Activated CD8-positive, alpha-beta T cell treated with anti-CD3 and anti-CD28 coated beads for 36 hours (primary cell): ENCODE data around the gene RBMS3. TPM values are rescaled to one million over a fixed set of nuclear protein-coding genes. Genes with fewer than 3 reads are reported as not detected.
"Not testable (repeated sequence)": the region's sequence is repeated elsewhere in the genome, so short reads cannot be mapped to it uniquely, and the experiment has no call there.

Experiments used
- ATAC-seq: fragments of 200-7000 bp; cut with Tn5 transposase; one replicate; pipeline ENCODE4 v1.10.0; 2021; ENCODE audit warnings: mild to moderate bottlenecking, moderate library complexity
- CTCF ChIA-PET: fragments of 350-600 bp; sonication (Branson Sonifier 250); formaldehyde crosslinking; loops from one replicate; lab custom pipeline; 2021; ENCODE audit warnings: antibody characterized with exemption; lab: Charles Lee
- POLR2A ChIA-PET: fragments of 350-600 bp; sonication (Branson Sonifier 250); formaldehyde crosslinking; loops from one replicate; lab custom pipeline; 2021; ENCODE audit warnings: antibody characterized with exemption; lab: Charles Lee
- DNase-seq: peaks from one replicate; pipeline ENCODE4 v3.0.0-alpha.2; 2020
- H3K27ac Mint-ChIP-seq: one replicate; pipeline ENCODE4 v1.8.0; 2021; ENCODE audit warnings: mild to moderate bottlenecking, mixed read lengths
- H3K27me3 Mint-ChIP-seq: one replicate; pipeline ENCODE4 v1.8.0; 2021; ENCODE audit warnings: mixed read lengths
- H3K36me3 Mint-ChIP-seq: one replicate; pipeline ENCODE4 v1.8.0; 2021; ENCODE audit warnings: low read depth, mixed read lengths
- H3K4me1 Mint-ChIP-seq: one replicate; pipeline ENCODE4 v1.8.0; 2021; ENCODE audit warnings: low read depth, mixed read lengths
- H3K4me3 Mint-ChIP-seq: one replicate; pipeline ENCODE4 v1.8.0; 2021; ENCODE audit warnings: mild to moderate bottlenecking, moderate library complexity, mixed read lengths
- H3K9me3 Mint-ChIP-seq: one replicate; pipeline ENCODE4 v1.8.0; 2021; ENCODE audit warnings: mixed read lengths
- intact Hi-C: fragments of 100-400 bp; cut with micrococcal nuclease; formaldehyde crosslinking; loops from one replicate; pipeline ENCODE4 v1.10.0; 2022
- total RNA-seq, 2 experiments: library from RNA; stranded (reverse); gene quantifications; one replicate each; pipeline ENCODE4 v1.2.3, GENCODE V29; 2021
- TF ChIP-seq, protein P1 (sequence below): fragments of 200-600 bp; IDR thresholded peaks from one replicate; pipeline ENCODE4 v1.8.0; 2022; ENCODE audit warnings: antibody characterized with exemption, mild to moderate bottlenecking

RBMS3 gene
- total RNA-seq, 2 experiments from 2014 or later, result 2.3 to 2.8 TPM

DNA sequence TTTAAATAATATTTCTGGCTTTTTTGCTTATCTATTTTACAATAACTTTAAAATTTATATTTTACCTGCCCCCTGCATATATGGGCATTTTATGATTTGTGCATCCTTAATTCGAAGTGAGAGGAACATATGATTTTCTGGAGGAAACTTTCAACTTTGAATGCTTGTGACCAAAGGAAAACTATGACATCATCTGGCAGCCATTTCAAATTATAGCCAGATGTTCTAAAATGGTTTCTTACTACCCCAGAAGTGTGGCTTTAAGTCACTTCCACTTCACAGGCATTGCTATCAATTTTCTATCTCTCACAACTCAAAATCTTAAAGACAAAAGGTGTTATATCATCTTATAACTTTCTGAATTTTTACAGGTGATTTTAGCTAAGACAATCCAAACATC, 508.8 kb downstream of the RBMS3 start:
- Mint-ChIP-seq H3K9me3 (no peaks in the 10 kb centered on the region), H3K27ac (no peak overlapping the region)

DNA sequence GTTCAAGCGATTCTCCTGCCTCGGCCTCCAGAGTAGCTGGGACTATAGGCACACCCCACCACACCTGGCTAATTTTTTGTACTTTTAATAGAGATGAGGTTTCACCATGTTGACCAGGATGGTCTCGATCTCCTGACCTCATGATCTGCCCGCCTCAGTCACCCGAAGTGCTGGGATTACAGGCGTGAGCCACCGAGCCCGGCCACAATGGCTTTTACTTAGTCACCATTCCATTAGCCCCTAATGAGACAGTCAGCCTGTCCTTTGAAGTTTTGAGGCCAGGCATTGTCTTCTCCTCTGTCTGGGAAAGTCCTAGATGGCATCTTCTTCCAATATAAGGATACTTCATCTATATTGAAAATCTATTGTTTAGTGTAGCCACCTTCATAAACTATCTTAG, 515.9 kb downstream of the RBMS3 start:
- Mint-ChIP-seq H3K4me3 (no peak overlapping the region), H3K27ac (no peak overlapping the region), H3K27me3 (no peaks in the 10 kb centered on the region), H3K4me1 (no peaks in the 10 kb centered on the region), H3K36me3 (no peaks in the 10 kb centered on the region), H3K9me3 (no peaks in the 10 kb centered on the region)
- ATAC-seq (no peak), DNase-seq (no peak)
- CTCF ChIA-PET, result no interaction called here
- intact Hi-C loops, result no loop called here
- POLR2A ChIA-PET, result no interaction called here
- TF ChIP-seq, protein P1, sequence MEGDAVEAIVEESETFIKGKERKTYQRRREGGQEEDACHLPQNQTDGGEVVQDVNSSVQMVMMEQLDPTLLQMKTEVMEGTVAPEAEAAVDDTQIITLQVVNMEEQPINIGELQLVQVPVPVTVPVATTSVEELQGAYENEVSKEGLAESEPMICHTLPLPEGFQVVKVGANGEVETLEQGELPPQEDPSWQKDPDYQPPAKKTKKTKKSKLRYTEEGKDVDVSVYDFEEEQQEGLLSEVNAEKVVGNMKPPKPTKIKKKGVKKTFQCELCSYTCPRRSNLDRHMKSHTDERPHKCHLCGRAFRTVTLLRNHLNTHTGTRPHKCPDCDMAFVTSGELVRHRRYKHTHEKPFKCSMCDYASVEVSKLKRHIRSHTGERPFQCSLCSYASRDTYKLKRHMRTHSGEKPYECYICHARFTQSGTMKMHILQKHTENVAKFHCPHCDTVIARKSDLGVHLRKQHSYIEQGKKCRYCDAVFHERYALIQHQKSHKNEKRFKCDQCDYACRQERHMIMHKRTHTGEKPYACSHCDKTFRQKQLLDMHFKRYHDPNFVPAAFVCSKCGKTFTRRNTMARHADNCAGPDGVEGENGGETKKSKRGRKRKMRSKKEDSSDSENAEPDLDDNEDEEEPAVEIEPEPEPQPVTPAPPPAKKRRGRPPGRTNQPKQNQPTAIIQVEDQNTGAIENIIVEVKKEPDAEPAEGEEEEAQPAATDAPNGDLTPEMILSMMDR, result no peak

More for the DNA sequence above, 508.8 kb downstream of the RBMS3 start:
- CTCF ChIA-PET, result no interaction called here
- ATAC-seq (no peak), DNase-seq (no peak)
- POLR2A ChIA-PET, result no interaction called here
- TF ChIP-seq, protein P1, result no peak
- no peaks in the 10 kb centered on the region for H3K36me3 Mint-ChIP-seq
- intact Hi-C loops, result no loop called here
- H3K27me3 Mint-ChIP-seq, result peaks cover 2% of the 10 kb centered on the region
- H3K4me3 Mint-ChIP-seq, result no peak overlapping the region
- H3K4me1 Mint-ChIP-seq, result no peaks in the 10 kb centered on the region

DNA sequence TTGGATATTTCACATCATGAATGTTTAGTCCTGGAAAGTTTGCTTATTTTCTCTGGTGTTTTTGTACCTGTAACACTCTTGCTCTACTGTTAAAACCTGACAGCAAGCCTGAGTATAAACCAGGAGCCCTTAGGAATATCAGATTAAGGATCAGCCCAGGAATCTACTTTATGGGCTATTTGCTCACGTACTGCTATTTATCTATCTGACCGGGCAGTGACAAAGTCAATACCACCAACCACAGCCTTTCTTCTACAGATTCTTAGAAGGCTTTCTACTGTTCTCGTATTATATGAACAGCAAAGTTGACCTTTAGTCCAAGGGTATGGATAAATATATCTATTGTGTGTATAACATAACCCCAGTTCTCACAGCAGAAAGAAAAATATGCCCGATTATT, 521.2 kb downstream of the RBMS3 start:
- H3K4me1 Mint-ChIP-seq, result no peaks in the 10 kb centered on the region
- no peaks in the 10 kb centered on the region for H3K36me3 Mint-ChIP-seq
- intact Hi-C loops, result no loop called here
- TF ChIP-seq, protein P1, result no peak
- CTCF ChIA-PET, result no interaction called here
- H3K9me3 Mint-ChIP-seq, result no peaks in the 10 kb centered on the region
- ATAC-seq (no peak), DNase-seq (no peak)
- H3K27me3 Mint-ChIP-seq, result no peaks in the 10 kb centered on the region
- H3K4me3 Mint-ChIP-seq, result no peak overlapping the region
- H3K27ac Mint-ChIP-seq, result no peak overlapping the region
- POLR2A ChIA-PET, result no interaction called here

DNA sequence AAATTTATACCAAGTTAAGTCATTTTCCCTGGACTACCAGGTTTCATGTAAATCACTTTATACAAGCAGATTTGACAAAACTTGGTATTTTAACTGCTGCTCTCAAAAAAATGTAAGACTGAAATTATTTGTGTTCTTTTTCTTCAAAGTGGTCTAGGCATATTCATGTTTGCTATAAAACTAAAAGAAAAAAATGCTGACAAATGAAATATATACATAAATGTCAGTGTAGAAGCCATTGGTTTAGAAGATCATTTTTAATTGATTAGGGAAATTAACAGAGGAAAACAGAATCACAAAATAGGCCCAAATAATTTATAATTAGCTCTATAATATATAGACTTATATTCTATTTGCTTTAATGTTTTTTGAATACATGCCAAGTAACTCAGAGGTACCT, 523.2 kb downstream of the RBMS3 start:
- Mint-ChIP-seq H3K4me1 (no peaks in the 10 kb centered on the region), H3K9me3 (no peaks in the 10 kb centered on the region), H3K4me3 (no peak overlapping the region), H3K36me3 (no peaks in the 10 kb centered on the region), H3K27me3 (no peaks in the 10 kb centered on the region), H3K27ac (no peak overlapping the region)
- CTCF ChIA-PET, result no interaction called here
- POLR2A ChIA-PET, result no interaction called here
- intact Hi-C loops, result no loop called here
- TF ChIP-seq, protein P1, result no peak
- ATAC-seq (no peak), DNase-seq (no peak)

DNA sequence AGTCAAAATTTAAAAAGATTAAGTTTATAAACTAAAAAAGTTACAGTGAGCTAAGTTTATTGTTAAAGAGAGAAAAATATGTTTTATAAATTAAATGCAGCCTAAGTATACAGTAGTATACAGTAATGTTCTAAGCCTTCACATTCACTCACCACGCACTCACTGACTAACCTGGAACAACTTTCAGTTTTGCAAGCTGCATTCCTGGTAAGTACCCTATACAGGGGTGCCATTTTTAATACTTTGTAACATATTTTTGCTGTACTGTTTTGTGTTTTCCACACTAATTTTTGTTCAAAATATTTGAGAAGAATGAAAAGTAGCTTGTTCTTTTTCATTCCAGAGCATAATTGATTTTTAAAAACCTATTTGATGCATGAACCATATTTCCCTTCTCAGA, 524.9 kb downstream of the RBMS3 start:
- H3K27ac Mint-ChIP-seq, result no peak overlapping the region
- ChIA-PET POLR2A (no interaction called here), CTCF (no interaction called here)
- ATAC-seq (no peak), DNase-seq (no peak)
- no peaks in the 10 kb centered on the region for H3K36me3 Mint-ChIP-seq
- H3K27me3 Mint-ChIP-seq, result no peaks in the 10 kb centered on the region
- H3K9me3 Mint-ChIP-seq, result no peaks in the 10 kb centered on the region
- TF ChIP-seq, protein P1, result no peak
- intact Hi-C loops, result no loop called here
- no peak overlapping the region for H3K4me3 Mint-ChIP-seq
- H3K4me1 Mint-ChIP-seq, result no peaks in the 10 kb centered on the region

DNA sequence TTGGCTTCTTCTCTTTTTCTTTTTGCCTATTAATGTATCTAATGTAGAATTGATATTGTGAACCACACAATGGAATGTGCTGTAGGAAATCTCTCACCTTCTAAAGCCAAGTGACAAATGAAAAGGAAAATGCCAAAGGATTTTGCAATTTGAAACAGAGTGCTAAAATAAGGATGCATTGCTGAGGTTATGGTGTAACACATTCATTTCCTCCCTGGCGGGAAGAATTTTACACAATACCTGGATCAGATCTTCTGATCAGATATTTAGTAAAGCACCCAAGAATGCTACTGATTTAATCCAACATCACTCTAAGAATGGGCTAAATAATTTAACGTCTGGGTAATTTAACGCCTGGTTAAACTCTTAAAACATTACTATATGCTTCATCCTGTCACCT, 527.5 kb downstream of the RBMS3 start:
- H3K4me3 Mint-ChIP-seq, H3K4me1 Mint-ChIP-seq, POLR2A ChIA-PET, H3K36me3 Mint-ChIP-seq, H3K27me3 Mint-ChIP-seq, CTCF ChIA-PET, H3K9me3 Mint-ChIP-seq, H3K27ac Mint-ChIP-seq, ATAC-seq, DNase-seq, intact Hi-C loops: not testable (repeated sequence)
